HuH-7.5 (cell line): ENCODE measurements around the gene NXN.
A peak's percentile ranks its signal among the peaks of the same experiment; 100 is the strongest.
"Not testable (repeated sequence)": the region's sequence is repeated elsewhere in the genome, so short reads cannot be mapped to it uniquely, and the experiment has no call there.

ENCODE experiments used
- DNase-seq: peaks from one replicate; pipeline ENCODE4 v3.0.0; 2011; ENCODE audit warnings: low spot score

Gene NXN

DNA sequence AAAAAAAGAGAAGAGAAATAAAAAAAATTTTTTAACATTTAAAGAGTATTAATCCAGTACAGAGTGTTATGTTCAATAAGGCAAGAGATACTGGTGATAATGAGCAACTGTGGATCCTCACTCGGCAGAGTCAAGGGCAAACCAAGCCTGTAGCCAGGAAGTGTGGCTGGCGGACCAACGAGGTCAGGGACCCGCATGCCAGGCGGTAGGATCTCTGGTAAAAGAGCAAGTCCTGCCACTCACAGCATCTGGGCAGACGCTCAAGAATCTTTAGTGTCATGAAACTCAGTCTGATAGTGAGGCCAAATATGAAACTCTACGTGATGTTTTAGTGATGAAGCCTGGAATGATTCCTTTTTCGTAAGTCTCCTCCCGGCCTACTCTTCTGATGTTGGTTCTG lies 219.2 kb downstream of the NXN start:
- DNase-seq = no peak

DNA sequence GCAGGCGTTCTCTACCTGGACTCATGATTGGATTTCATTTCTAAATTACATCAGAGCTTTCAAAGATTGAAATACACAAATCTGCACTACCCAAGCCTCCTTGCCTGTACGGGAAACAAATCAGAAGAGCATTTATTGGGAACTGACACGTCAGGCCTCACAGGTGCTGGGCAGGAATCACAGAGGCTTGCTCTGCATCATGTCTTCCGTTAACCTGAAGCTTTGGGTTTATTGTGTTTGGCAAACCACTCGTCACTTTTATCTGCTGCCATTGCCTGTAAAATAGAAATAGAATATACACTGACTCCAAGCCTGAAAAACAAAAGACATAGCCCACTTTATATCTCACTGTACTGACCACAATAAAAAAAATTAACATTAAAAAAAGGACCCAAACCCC lies 219.6 kb downstream of the NXN start:
- no peak for DNase-seq

DNA sequence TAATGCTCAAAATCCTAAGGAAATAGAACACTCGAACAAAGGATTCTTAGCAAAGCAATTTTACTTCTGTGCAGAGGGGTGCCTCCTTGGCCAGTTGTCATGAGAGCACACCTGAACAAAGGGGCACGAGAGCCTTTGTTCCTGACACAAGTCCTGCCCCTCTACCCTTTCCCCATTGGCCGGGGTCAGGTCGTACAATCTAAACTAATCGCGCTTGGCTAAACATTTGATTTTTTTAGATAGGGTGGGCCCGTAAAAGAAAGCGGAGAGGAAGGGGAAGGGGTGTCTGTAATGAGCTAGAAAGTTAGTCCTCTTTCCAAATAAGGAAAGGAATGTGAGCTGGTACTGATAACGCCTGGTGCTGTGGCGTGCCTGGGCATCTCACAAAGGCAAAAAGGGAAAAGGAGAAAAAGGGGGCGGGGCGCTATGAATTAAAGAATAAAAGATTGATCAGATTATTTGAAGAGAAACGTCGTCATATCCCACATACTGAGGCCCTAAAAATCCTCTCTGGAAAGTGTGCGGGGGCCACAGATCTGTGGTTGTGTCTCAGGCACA lies 223.5 kb downstream of the NXN start:
- DNase-seq = not testable (repeated sequence)

DNA sequence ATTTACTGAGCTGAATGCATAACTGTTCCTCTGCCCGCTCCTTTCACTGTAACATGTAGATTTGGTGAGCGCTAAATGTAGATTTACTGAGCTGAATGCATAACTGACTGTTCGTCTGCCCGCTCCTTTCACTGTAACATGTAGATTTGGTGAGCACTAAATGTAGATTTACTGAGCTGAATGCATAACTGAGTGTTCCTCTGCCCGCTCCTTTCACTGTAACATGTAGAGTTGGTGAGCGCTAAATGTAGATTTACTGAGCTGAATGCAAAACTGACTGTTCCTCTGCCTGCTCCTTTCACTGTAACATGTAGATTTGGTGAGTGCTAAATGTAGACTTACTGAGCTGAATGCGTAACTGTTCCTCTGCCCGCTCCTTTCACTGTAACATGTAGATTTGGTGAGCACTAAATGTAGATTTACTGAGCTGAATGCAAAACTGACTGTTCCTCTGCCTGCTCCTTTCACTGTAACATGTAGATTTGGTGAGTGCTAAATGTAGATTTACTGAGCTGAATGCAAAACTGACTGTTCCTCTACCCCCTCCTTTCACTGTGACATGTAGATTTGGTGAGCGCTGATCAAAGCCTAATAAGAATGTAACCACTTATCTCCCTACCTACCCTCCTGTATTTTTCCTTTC lies 224.1 kb downstream of the NXN start:
- not testable (repeated sequence) for DNase-seq

DNA sequence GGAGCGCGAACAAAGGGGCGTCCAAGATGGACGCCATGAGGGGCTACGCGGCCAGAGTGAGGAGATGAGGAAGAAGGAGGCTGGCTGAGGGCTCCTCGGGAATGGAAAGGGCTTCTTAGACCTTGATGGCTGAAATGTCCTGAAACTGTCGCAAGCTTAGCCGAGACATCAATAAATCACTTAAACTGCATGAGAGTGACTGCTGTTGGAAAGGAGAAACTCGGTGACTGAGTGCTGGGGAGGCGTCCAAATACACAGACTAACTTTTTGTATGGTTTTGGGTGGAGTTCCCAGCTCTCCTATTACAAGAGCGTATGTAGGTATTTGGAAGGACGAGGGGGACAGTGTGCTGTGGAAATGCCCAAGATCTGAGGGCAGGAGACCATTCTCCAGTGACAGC lies 226.2 kb downstream of the NXN start:
- no peak for DNase-seq

DNA sequence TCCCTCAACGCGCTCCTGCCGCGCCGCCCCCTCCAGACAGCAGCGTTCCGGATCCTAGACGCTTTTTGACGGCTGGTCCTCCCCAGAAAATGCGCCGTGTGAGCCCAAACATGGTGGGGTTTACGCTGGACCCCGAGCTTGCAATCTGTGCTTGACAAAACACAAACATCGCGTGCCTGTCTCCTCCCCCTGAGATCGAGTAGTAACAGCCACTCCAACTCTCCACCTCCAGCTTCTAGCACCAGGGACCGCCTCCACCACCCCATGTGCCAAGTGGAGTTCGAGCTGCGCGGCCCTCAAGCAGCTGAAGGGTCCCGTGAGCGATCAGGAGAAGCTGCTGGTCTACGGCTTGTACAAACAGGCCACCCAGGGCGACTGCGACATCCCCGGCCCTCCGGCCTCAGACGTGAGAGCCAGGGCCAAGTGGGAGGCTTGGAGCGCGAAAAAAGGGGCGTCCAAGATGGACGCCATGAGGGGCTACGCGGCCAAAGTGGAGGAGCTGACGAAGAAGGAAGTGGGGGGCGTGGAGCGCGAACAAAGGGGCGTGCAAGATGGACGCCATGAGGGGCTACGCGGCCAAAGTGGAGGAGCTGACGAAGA lies 226.9 kb downstream of the NXN start:
- DNase-seq = peak; percentile 31

DNA sequence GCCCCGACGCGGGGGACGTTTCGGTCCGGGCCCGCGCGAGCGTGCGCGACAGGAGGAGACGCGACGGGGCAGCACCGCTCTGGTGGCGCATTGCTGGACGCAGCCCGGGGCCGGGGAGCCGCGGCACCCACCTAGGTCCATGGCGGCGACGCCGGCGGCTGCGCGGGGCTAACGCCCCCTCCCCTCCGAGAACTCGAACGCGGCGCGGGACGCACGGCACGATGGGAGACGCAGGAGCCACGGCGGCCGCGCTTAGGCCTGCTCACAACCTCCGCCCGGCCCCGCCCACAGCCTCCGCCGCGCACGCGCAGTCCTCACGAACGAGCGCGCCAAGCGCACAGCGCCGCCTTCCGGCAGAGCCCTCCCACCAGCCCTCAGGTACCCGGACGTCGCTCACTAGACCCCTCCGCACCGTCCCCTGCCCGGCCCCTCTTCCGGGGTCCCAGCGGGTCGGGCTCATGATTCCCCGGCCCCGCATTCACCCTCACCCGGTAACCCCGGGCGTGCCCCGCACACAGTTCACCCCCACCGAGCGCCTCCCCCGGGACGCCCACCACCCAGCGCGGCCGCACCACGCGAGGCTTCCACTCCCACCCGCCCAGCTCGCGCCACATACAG lies 227.5 kb downstream of the NXN start, which contains the start of gene GEMIN4:
GEMIN4 (minus strand) TSS at position 263 of the 618 bp plus-strand sequence; CDS start at position 141, 122 bp downstream.
- DNase-seq = peak; percentile 81

DNA sequence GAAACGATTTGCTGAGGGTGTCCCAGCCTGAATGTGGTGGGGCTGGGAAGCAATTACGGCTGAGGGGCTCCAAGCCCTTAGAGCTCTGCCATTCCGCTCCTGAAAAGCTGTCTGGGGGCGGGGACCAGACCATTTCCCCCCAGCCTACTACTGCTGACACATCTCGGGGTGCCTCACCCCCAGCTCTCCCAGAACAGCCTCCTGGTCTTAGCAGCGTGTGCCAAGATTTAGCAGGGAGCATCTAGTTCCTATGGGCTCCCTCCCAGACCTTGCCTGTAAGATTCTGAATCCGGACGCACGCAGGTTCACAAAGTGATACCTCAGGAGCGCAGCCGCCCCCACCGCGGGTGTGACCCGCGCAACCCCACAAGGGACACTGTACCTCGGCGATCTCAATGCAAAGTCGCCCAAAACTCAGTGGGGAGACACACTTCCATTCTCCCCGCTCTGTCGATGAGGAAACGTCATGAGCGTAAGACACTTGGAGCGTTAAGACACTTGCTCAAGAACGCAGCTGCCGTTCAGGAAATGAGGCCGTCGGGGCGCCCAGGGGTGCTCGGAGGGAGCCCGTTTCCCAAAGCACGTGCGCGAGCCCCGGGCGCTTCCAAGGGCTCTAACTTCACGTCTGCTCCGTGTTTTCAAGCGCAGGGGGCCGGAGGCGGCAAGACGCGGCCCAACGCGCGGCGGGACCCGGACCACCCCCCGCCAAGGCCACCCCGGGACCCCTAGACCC lies 228.1 kb downstream of the NXN start:
- DNase-seq = peak; percentile 22

DNA sequence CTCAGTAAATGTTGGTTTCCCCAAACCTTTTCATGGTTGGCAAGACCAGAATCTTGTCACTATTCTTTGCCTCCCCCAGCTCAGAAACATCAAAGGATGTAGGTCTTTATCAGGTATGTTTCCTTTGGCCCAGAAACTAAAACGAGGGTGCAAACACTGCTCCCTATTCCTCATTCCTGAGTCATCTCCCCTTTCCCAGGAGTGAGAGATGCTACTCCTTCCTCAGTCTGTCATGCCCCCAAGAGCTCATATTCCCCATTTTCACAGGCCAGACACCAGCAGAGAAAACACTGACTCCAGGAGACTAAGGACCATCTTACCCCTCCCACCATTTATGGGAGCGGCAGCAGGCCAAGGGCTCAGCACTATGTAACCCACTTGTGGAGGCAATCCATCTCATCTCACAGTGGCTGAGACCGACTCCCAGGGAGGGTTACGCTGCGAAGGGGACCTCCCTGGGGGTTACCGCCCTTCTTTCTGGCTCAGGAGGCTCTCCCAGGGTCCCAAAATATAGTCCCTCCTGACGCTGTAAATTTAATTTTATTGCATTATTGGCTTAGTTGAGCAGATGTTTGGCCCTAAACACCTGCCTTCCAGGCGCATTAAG lies 229.0 kb downstream of the NXN start:
- DNase-seq = no peak

DNA sequence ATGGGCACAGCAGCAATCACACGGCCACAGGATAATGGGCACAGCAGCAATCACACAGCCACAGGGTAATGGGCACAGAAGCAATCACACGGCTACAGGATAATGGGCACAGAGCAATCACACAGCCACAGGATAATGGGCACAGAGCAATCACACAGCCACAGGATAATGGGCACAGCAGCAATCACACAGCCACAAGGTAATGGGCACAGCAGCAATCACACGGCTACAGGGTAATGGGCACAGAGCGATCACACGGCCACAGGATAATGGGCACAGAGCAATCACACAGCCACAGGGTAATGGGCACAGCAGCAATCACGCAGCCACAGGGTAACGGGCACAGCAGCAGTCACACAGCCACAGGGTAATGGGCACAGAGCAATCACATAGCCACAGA lies 230.2 kb downstream of the NXN start:
- DNase-seq = not testable (repeated sequence)
